ENCODE results near the gene TXNRD1. TPM values are rescaled to one million over a fixed set of nuclear protein-coding genes. Genes with fewer than 3 reads are reported as not detected.
"Not testable (repeated sequence)": the region's sequence is repeated elsewhere in the genome, so short reads cannot be mapped to it uniquely, and the experiment has no call there.

Gene TXNRD1
- total RNA-seq, 1 donor from 2014 or later: 121 TPM

GRCh38 chr12:104314242-104314614 is 98.6 kb downstream of the TXNRD1 start:
- DNase-seq (ENCODE audit: low spot score): no peak
- intact Hi-C loops (cut with DNase I): no loop called here

- no peak for DNase-seq (ENCODE audit: low spot score)
- intact Hi-C loops (cut with DNase I): no loop called here
Measured at GRCh38 chr12:104315326-104316224, 100.0 kb downstream of the TXNRD1 start.

- intact Hi-C loops (cut with DNase I): no loop called here
- no peak for DNase-seq (ENCODE audit: low spot score)
Measured at GRCh38 chr12:104316936-104317335, 101.4 kb downstream of the TXNRD1 start.

GRCh38 chr12:104317538-104318210 is 102.1 kb downstream of the TXNRD1 start:
- intact Hi-C loops (cut with DNase I): no loop called here
- DNase-seq (ENCODE audit: low spot score): no peak

- no peak for DNase-seq (ENCODE audit: low spot score)
- intact Hi-C loops (cut with DNase I): no loop called here
Measured at GRCh38 chr12:104319028-104319427, 103.4 kb downstream of the TXNRD1 start.

GRCh38 chr12:104319918-104320626 is 104.5 kb downstream of the TXNRD1 start:
- intact Hi-C loops (cut with DNase I): no loop called here
- DNase-seq (ENCODE audit: low spot score): no peak

GRCh38 chr12:104320627-104321024 is 105.0 kb downstream of the TXNRD1 start:
- intact Hi-C loops (cut with DNase I): no loop called here
- DNase-seq (ENCODE audit: low spot score): no peak

- intact Hi-C loops (cut with DNase I): no loop called here
Measured at GRCh38 chr12:104321949-104322348, 106.4 kb downstream of the TXNRD1 start.

GRCh38 chr12:104322533-104322932 is 107.0 kb downstream of the TXNRD1 start:
- DNase-seq (ENCODE audit: low spot score); intact Hi-C loops (cut with DNase I): not testable (repeated sequence)

More at GRCh38 chr12:104321949-104322348, 106.4 kb downstream of the TXNRD1 start:
- no peak for DNase-seq (ENCODE audit: low spot score)

- no peak for DNase-seq (ENCODE audit: low spot score)
- intact Hi-C loops (cut with DNase I): no loop called here
Measured at GRCh38 chr12:104323899-104324298, 108.3 kb downstream of the TXNRD1 start.

GRCh38 chr12:104328278-104328677 is 112.7 kb downstream of the TXNRD1 start:
- intact Hi-C loops (cut with DNase I); DNase-seq (ENCODE audit: low spot score): not testable (repeated sequence)

- intact Hi-C loops (cut with DNase I): no loop called here
Measured at GRCh38 chr12:104328790-104329189, 113.2 kb downstream of the TXNRD1 start.

GRCh38 chr12:104329707-104330532 is 114.3 kb downstream of the TXNRD1 start:
- no peak for DNase-seq (ENCODE audit: low spot score)
- intact Hi-C loops (cut with DNase I): no loop called here

More at GRCh38 chr12:104328790-104329189, 113.2 kb downstream of the TXNRD1 start:
- no peak for DNase-seq (ENCODE audit: low spot score)

- DNase-seq (ENCODE audit: low spot score): no peak
- intact Hi-C loops (cut with DNase I): no loop called here
Measured at GRCh38 chr12:104331376-104331775, 115.8 kb downstream of the TXNRD1 start.

GRCh38 chr12:104332273-104332672 is 116.7 kb downstream of the TXNRD1 start:
- intact Hi-C loops (cut with DNase I): not testable (repeated sequence)

GRCh38 chr12:104333692-104334255 is 118.2 kb downstream of the TXNRD1 start:
- intact Hi-C loops (cut with DNase I): no loop called here
- no peak for DNase-seq (ENCODE audit: low spot score)

More at GRCh38 chr12:104332273-104332672, 116.7 kb downstream of the TXNRD1 start:
- DNase-seq (ENCODE audit: low spot score): not testable (repeated sequence)

GRCh38 chr12:104334581-104334980 is 119.0 kb downstream of the TXNRD1 start:
- no peak for DNase-seq (ENCODE audit: low spot score)
- intact Hi-C loops (cut with DNase I): no loop called here

- intact Hi-C loops (cut with DNase I): no loop called here
- no peak for DNase-seq (ENCODE audit: low spot score)
Measured at GRCh38 chr12:104336115-104336514, 120.5 kb downstream of the TXNRD1 start.

GRCh38 chr12:104337030-104337558 is 121.5 kb downstream of the TXNRD1 start:
- intact Hi-C loops (cut with DNase I): no loop called here
- DNase-seq (ENCODE audit: low spot score): no peak

Data from cardiac septum (tissue), 1 donor.